Measurements from ENCODE around the gene ADI1. TPM values are rescaled to one million over a fixed set of nuclear protein-coding genes. Genes with fewer than 3 reads are reported as not detected.

Gene ADI1
- total RNA-seq, 1 donor from 2014 or later: 36.0 TPM

GRCh38 chr2:3468296-3468988 lies 50.9 kb downstream of the ADI1 start:
- DNase-seq (ENCODE audit: low spot score): no peak
- no peaks in the 10 kb centered on the region for H3K27me3 Mint-ChIP-seq (ENCODE audit: insufficient read depth)
- H3K9me3 Mint-ChIP-seq: no peaks in the 10 kb centered on the region
- H3K4me1 Mint-ChIP-seq (ENCODE audit: low read depth): no peaks in the 10 kb centered on the region
- peaks cover 29% of the 10 kb centered on the region for H3K36me3 Mint-ChIP-seq (ENCODE audit: low read depth)
- no peak overlapping the region for H3K4me3 Mint-ChIP-seq
- intact Hi-C loops (cut with micrococcal nuclease): loop anchor here (10.0 kb wide), 1 partner anchor 294 kb away; no protein-coding TSS in a partner anchor
- H3K27ac Mint-ChIP-seq: no peak overlapping the region

GRCh38 chr2:3467654-3468053 lies 51.7 kb downstream of the ADI1 start:
- no peak overlapping the region for H3K4me3 Mint-ChIP-seq
- H3K27ac Mint-ChIP-seq: no peak overlapping the region
- peaks cover 25% of the 10 kb centered on the region for H3K36me3 Mint-ChIP-seq (ENCODE audit: low read depth)
- no peaks in the 10 kb centered on the region for H3K9me3 Mint-ChIP-seq
- no peaks in the 10 kb centered on the region for H3K4me1 Mint-ChIP-seq (ENCODE audit: low read depth)
- intact Hi-C loops (cut with micrococcal nuclease): loop anchor here (10.0 kb wide), 1 partner anchor 293 kb away; no protein-coding TSS in a partner anchor
- no peaks in the 10 kb centered on the region for H3K27me3 Mint-ChIP-seq (ENCODE audit: insufficient read depth)
- no peak for DNase-seq (ENCODE audit: low spot score)

GRCh38 chr2:3466966-3467365 lies 52.4 kb downstream of the ADI1 start:
- intact Hi-C loops (cut with micrococcal nuclease): loop anchor here (10.0 kb wide), 1 partner anchor 292 kb away; no protein-coding TSS in a partner anchor
- peaks cover 20% of the 10 kb centered on the region for H3K36me3 Mint-ChIP-seq (ENCODE audit: low read depth)
- no peaks in the 10 kb centered on the region for H3K9me3 Mint-ChIP-seq
- H3K27me3 Mint-ChIP-seq (ENCODE audit: insufficient read depth): no peaks in the 10 kb centered on the region
- no peak overlapping the region for H3K27ac Mint-ChIP-seq
- no peak for DNase-seq (ENCODE audit: low spot score)
- H3K4me3 Mint-ChIP-seq: no peak overlapping the region
- H3K4me1 Mint-ChIP-seq (ENCODE audit: low read depth): peaks cover 4% of the 10 kb centered on the region

- DNase-seq (ENCODE audit: low spot score): no peak
- intact Hi-C loops (cut with micrococcal nuclease): loop anchor here (10.0 kb wide), 1 partner anchor 292 kb away; no protein-coding TSS in a partner anchor
- H3K4me3 Mint-ChIP-seq: no peak overlapping the region
- peaks cover 20% of the 10 kb centered on the region for H3K36me3 Mint-ChIP-seq (ENCODE audit: low read depth)
- H3K4me1 Mint-ChIP-seq (ENCODE audit: low read depth): peaks cover 7% of the 10 kb centered on the region
- no peak overlapping the region for H3K27ac Mint-ChIP-seq
- no peaks in the 10 kb centered on the region for H3K27me3 Mint-ChIP-seq (ENCODE audit: insufficient read depth)
- no peaks in the 10 kb centered on the region for H3K9me3 Mint-ChIP-seq
Observed at GRCh38 chr2:3466482-3466863, 52.9 kb downstream of the ADI1 start.

GRCh38 chr2:3465844-3466481 lies 53.4 kb downstream of the ADI1 start:
- Mint-ChIP-seq H3K9me3 (no peaks in the 10 kb centered on the region), H3K36me3 (ENCODE audit: low read depth) (peaks cover 20% of the 10 kb centered on the region), H3K27me3 (ENCODE audit: insufficient read depth) (no peaks in the 10 kb centered on the region), H3K27ac (no peak overlapping the region), H3K4me1 (ENCODE audit: low read depth) (peaks cover 7% of the 10 kb centered on the region), H3K4me3 (no peak overlapping the region)
- DNase-seq (ENCODE audit: low spot score): no peak
- intact Hi-C loops (cut with micrococcal nuclease): loop anchor here (10.0 kb wide), 1 partner anchor 291 kb away; no protein-coding TSS in a partner anchor

- DNase-seq (ENCODE audit: low spot score): no peak
- no peak overlapping the region for H3K27ac Mint-ChIP-seq
- H3K4me1 Mint-ChIP-seq (ENCODE audit: low read depth): peaks cover 7% of the 10 kb centered on the region
- H3K4me3 Mint-ChIP-seq: no peak overlapping the region
- no peaks in the 10 kb centered on the region for H3K9me3 Mint-ChIP-seq
- peaks cover 17% of the 10 kb centered on the region for H3K36me3 Mint-ChIP-seq (ENCODE audit: low read depth)
- intact Hi-C loops (cut with micrococcal nuclease): loop anchor here (10.0 kb wide), 1 partner anchor 291 kb away; no protein-coding TSS in a partner anchor
- no peaks in the 10 kb centered on the region for H3K27me3 Mint-ChIP-seq (ENCODE audit: insufficient read depth)
Observed at GRCh38 chr2:3465328-3465727, 54.0 kb downstream of the ADI1 start.

- peaks cover 7% of the 10 kb centered on the region for H3K4me1 Mint-ChIP-seq (ENCODE audit: low read depth)
- no peak overlapping the region for H3K4me3 Mint-ChIP-seq
- no peaks in the 10 kb centered on the region for H3K9me3 Mint-ChIP-seq
- peaks cover 15% of the 10 kb centered on the region for H3K36me3 Mint-ChIP-seq (ENCODE audit: low read depth)
- no peak for DNase-seq (ENCODE audit: low spot score)
- no peak overlapping the region for H3K27ac Mint-ChIP-seq
- intact Hi-C loops (cut with micrococcal nuclease): loop anchor here (5.0 to 10.0 kb wide), 2 partner anchors 290 to 1342 kb away; no protein-coding TSS in a partner anchor
- no peaks in the 10 kb centered on the region for H3K27me3 Mint-ChIP-seq (ENCODE audit: insufficient read depth)
Observed at GRCh38 chr2:3464401-3465005, 54.8 kb downstream of the ADI1 start.

- no peak overlapping the region for H3K4me3 Mint-ChIP-seq
- DNase-seq (ENCODE audit: low spot score): no peak
- no peaks in the 10 kb centered on the region for H3K9me3 Mint-ChIP-seq
- no peak overlapping the region for H3K27ac Mint-ChIP-seq
- H3K27me3 Mint-ChIP-seq (ENCODE audit: insufficient read depth): no peaks in the 10 kb centered on the region
- intact Hi-C loops (cut with micrococcal nuclease): loop anchor here (2.0 to 10.0 kb wide), 4 partner anchors 55 to 1342 kb away; partner anchors contain the start of gene ADI1
- H3K36me3 Mint-ChIP-seq (ENCODE audit: low read depth): peaks cover 15% of the 10 kb centered on the region
- peaks cover 7% of the 10 kb centered on the region for H3K4me1 Mint-ChIP-seq (ENCODE audit: low read depth)
Observed at GRCh38 chr2:3463944-3464343, 55.4 kb downstream of the ADI1 start.

- DNase-seq (ENCODE audit: low spot score): no peak
- Mint-ChIP-seq H3K9me3 (no peaks in the 10 kb centered on the region), H3K36me3 (ENCODE audit: low read depth) (peaks cover 16% of the 10 kb centered on the region), H3K27ac (no peak overlapping the region), H3K4me3 (no peak overlapping the region), H3K4me1 (ENCODE audit: low read depth) (peaks cover 7% of the 10 kb centered on the region), H3K27me3 (ENCODE audit: insufficient read depth) (no peaks in the 10 kb centered on the region)
- intact Hi-C loops (cut with micrococcal nuclease): loop anchor here (2.0 to 10.0 kb wide), 4 partner anchors 55 to 1341 kb away; partner anchors contain the start of gene ADI1
Observed at GRCh38 chr2:3463186-3463835, 56.0 kb downstream of the ADI1 start.

- Mint-ChIP-seq H3K27ac (no peak overlapping the region), H3K9me3 (no peaks in the 10 kb centered on the region), H3K36me3 (ENCODE audit: low read depth) (peaks cover 10% of the 10 kb centered on the region), H3K4me1 (ENCODE audit: low read depth) (peaks cover 7% of the 10 kb centered on the region), H3K27me3 (ENCODE audit: insufficient read depth) (no peaks in the 10 kb centered on the region), H3K4me3 (no peak overlapping the region)
- no peak for DNase-seq (ENCODE audit: low spot score)
- intact Hi-C loops (cut with micrococcal nuclease): loop anchor here (1.0 to 10.0 kb wide), 5 partner anchors 56 to 1340 kb away; partner anchors contain the start of gene ADI1
Observed at GRCh38 chr2:3462493-3463104, 56.7 kb downstream of the ADI1 start.

- no peak overlapping the region for H3K4me3 Mint-ChIP-seq
- no peaks in the 10 kb centered on the region for H3K27me3 Mint-ChIP-seq (ENCODE audit: insufficient read depth)
- H3K9me3 Mint-ChIP-seq: no peaks in the 10 kb centered on the region
- no peak overlapping the region for H3K27ac Mint-ChIP-seq
- H3K36me3 Mint-ChIP-seq (ENCODE audit: low read depth): peaks cover 11% of the 10 kb centered on the region
- intact Hi-C loops (cut with micrococcal nuclease): loop anchor here (1.0 to 10.0 kb wide), 5 partner anchors 57 to 1340 kb away; partner anchors contain the start of gene ADI1
- H3K4me1 Mint-ChIP-seq (ENCODE audit: low read depth): peaks cover 7% of the 10 kb centered on the region
- no peak for DNase-seq (ENCODE audit: low spot score)
Observed at GRCh38 chr2:3461801-3462492, 57.4 kb downstream of the ADI1 start.

Measured in activated T-helper 1 cell treated with anti-CD3 and anti-CD28 coated beads, Interleukin-12 subunit alpha, Interleukin-12 subunit beta, Interleukin-2, Interleukin-4 antibody, amounts not matched to agents 30 ng/mL and 10 ng/mL and 1 ng/mL, durations not matched to agents 14 hours and 24 hours and 36 hours (primary cell).